IPS DF 19.7 (cell line): Measurements from ENCODE around the gene APOA1.

Experiments used
- DNase-seq: peaks from one replicate; pipeline ENCODE4 v3.0.0-alpha.2; 2013; ENCODE audit warnings: low read depth, low spot score

Gene APOA1

GRCh38 chr11:116788975-116789374, 48.4 kb downstream of the APOA1 start:
- no peak for DNase-seq

DNA sequence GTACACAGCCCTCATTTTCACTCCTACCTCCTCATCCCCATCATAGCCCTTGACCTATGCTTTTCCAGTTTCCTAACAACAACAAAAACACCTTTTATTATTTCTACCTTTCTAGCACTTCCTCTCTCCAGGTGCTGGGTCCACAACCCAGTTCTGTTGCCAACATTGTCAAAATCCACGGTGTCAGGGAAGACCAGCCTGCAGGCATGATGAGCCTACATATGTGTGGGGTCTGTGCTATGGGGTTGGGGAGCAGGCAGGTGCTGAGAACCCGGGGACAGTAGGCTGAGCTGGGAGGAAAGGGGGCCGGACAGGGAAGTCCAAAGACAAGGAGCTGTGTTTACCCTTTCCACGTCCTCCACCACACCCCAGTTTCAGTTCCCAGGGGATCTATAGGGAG, 48.9 kb downstream of the APOA1 start:
- DNase-seq, result no peak

DNA sequence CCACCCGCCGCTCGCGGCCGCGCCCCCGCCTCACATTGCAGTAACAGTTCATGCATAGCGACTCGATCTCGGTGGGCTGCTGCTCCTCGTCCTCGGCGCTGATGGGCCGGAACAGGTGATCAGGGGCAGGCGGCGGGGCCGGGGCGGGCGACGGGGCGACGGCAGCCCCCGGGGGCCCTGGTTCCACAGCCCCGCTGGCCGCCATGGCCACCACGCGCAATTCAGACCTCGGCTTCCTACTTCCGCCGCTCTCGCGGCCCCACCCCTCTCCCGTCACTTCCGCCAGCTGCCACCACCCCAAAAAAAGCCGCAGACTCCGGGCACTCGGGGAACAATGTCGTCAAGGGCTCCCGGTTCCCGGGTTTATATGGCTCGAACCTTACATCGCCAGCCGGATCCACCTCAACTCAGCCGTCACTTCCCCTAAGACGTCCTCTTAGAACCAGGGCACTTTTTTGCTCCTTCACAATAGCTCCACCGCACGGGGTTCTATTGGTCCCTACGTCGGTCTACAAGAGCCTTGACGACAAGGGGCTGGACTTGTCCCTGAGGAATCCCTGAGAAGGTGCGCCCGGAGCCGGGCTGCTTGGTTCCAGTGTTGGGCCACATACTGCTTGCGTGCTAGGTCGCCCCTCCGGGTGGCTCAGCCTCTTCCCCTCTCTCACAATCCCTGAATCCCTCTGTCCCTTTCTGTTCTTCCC, 49.5 kb downstream of the APOA1 start, which contains the start of gene ZPR1:
Gene ZPR1 (minus strand): TSS at position 238 of the 701 bp plus-strand sequence. CDS start 33 bp downstream, at position 205.
- DNase-seq, result no peak

DNA sequence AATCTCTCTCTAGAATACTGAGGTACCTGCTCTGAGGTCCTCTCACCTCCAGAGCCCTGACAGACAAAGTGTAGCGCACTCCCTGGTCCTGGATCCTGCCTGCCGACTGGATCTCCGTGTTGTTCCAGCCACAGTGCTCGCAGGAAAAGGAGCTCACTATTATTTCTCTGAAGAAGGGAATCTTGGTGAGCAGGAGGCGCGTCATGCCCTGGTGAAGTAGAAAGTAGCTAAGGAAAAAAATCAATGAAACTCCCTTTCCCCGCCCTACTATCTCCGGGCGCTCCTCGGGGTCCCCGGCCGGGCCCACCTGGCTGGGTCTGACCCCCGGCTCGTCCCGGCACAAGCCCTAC, 50.0 kb downstream of the APOA1 start:
- no peak for DNase-seq

DNA sequence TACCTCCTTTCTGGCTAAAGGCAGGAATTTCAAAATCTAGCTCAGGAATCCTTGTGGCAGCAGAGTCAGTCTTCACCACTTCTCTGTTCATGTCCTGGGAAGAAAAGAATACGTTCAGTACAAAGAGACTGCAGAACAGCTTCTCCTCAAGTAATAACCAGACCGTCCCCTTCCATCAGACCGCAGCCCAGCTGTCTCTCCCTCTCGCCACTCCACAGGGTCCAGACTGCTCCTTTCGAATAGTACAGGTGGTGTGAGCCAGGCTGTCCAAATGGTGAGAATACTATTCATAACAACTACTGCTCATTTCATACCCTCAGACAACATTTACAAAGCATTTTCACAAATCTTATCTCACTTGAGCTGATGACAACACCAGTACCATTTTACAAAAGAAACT, 50.5 kb downstream of the APOA1 start:
- no peak for DNase-seq

DNA sequence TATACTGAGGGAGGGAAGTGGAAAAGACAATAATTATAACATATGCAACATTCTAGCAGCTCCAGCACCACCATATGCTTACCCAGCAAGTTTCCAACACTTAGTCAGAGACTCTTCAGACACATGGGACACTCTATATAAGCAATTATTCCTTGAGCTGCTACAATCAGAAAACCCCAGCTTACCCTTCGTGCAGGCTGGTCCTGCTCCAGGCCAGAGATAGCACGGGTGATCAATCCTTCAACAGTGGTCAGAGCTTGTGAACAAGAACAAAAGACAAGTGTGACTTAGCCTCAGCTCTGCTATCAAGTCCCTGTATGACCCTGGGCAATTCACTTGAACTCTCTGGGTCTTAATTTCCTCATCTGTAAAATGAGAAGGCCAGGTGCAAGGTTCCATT, 51.1 kb downstream of the APOA1 start:
- no peak for DNase-seq
